ENCODE results near the gene TMEM125. TPM values are rescaled to one million over a fixed set of nuclear protein-coding genes. Genes with fewer than 3 reads are reported as not detected.

Gene TMEM125
- total RNA-seq, 1 experiment from 2014 or later = not detected

GRCh38 chr1:43313771-43314170 lies 44.0 kb downstream of the TMEM125 start:
- Histone ChIP-seq H3K9me3 (ENCODE audit: control insufficient read depth, insufficient read depth, low read depth, low read length) (no peaks in the 10 kb centered on the region), H3K27me3 (ENCODE audit: control insufficient read depth, insufficient read depth, low read length) (no peaks in the 10 kb centered on the region), H3K4me1 (ENCODE audit: control insufficient read depth, insufficient read depth, low read length) (no peaks in the 10 kb centered on the region), H3K4me3 (ENCODE audit: low read depth in 2 of 2, low read length in 2 of 2) (no peak overlapping the region), H3K36me3 (ENCODE audit: control insufficient read depth, insufficient read depth, low read length) (no peaks in the 10 kb centered on the region), H3K27ac (ENCODE audit: low read length) (no peak overlapping the region)
- no peak for TF ChIP-seq REST (IDR thresholded peaks at IDR 0.05; ENCODE audit: insufficient read depth in 1 of 2, low read depth in 2 of 2, low read length in 1 of 2)
- no peak for TF ChIP-seq SIN3A (IDR thresholded peaks at IDR 0.05; ENCODE audit: borderline replicate concordance, insufficient read depth, low read depth, low read length)
- no peak for TF ChIP-seq POLR2AphosphoS5 (IDR thresholded peaks at IDR 0.05; ENCODE audit: low read depth, low read length)
- no peak for TF ChIP-seq CTCF (IDR thresholded peaks at IDR 0.05)
- TF ChIP-seq TCF7L2 (IDR thresholded peaks at IDR 0.05; ENCODE audit: low read depth, low read length) = no peak
- ChIA-PET CTCF (no interaction called here), POLR2A (no interaction called here)
- intact Hi-C loops (cut with micrococcal nuclease; ENCODE audit: unreplicated experiment) = no loop called here
- ATAC-seq (no peak), DNase-seq (ENCODE audit: low read depth, low spot score) (no peak)
- no TSS peak for BruUV-seq (replicated peaks)
- in situ Hi-C loops (cut with HindIII; ENCODE audit: low pct_unique_long_range_greater_than_20kb, low sequenced_read_pairs) = no loop called here

- H3K4me1 ChIP-seq (ENCODE audit: control insufficient read depth, insufficient read depth, low read length) = no peaks in the 10 kb centered on the region
- no peak overlapping the region for H3K4me3 ChIP-seq (ENCODE audit: low read depth in 2 of 2, low read length in 2 of 2)
- in situ Hi-C loops (cut with HindIII; ENCODE audit: low pct_unique_long_range_greater_than_20kb, low sequenced_read_pairs) = no loop called here
- no peaks in the 10 kb centered on the region for H3K27me3 ChIP-seq (ENCODE audit: control insufficient read depth, insufficient read depth, low read length)
- ATAC-seq = no peak
- H3K36me3 ChIP-seq (ENCODE audit: control insufficient read depth, insufficient read depth, low read length) = no peaks in the 10 kb centered on the region
- DNase-seq (ENCODE audit: low read depth, low spot score) = no peak
- no peak overlapping the region for H3K27ac ChIP-seq (ENCODE audit: low read length)
- CTCF ChIA-PET = no interaction called here
- BruUV-seq (replicated peaks) = no TSS peak
- no peaks in the 10 kb centered on the region for H3K9me3 ChIP-seq (ENCODE audit: control insufficient read depth, insufficient read depth, low read depth, low read length)
- POLR2A ChIA-PET = no interaction called here
- intact Hi-C loops (cut with micrococcal nuclease; ENCODE audit: unreplicated experiment) = no loop called here
- no peak for TF ChIP-seq REST (IDR thresholded peaks at IDR 0.05; ENCODE audit: insufficient read depth in 1 of 2, low read depth in 2 of 2, low read length in 1 of 2)
- TF ChIP-seq CTCF (IDR thresholded peaks at IDR 0.05) = no peak
- no peak for TF ChIP-seq SIN3A (IDR thresholded peaks at IDR 0.05; ENCODE audit: borderline replicate concordance, insufficient read depth, low read depth, low read length)
- TF ChIP-seq TCF7L2 (IDR thresholded peaks at IDR 0.05; ENCODE audit: low read depth, low read length) = no peak
- no peak for TF ChIP-seq POLR2AphosphoS5 (IDR thresholded peaks at IDR 0.05; ENCODE audit: low read depth, low read length)
These were observed 44.5 kb downstream of the TMEM125 start for GRCh38 chr1:43314233-43314632.
